LNCAP (cell line): ENCODE data around the gene B3GNT7.

Source experiments
- CTCF ChIP-seq: fragments of 450-650 bp; IDR thresholded peaks from 2 replicates; pipeline ENCODE4 v1.5.1; 2017; ENCODE audit warnings: mild to moderate bottlenecking

B3GNT7 gene

GRCh38 chr2:231376857-231377256 lies 18.7 kb upstream of the B3GNT7 start:
- no peak for TF ChIP-seq CTCF

- TF ChIP-seq CTCF, result no peak
These were observed 17.3 kb upstream of the B3GNT7 start for GRCh38 chr2:231378026-231378722.

- TF ChIP-seq CTCF, result no peak
These were observed 16.0 kb upstream of the B3GNT7 start for GRCh38 chr2:231379266-231380215.

GRCh38 chr2:231380307-231380706 lies 15.2 kb upstream of the B3GNT7 start:
- no peak for TF ChIP-seq CTCF

GRCh38 chr2:231380991-231381847 lies 14.3 kb upstream of the B3GNT7 start:
- no peak for TF ChIP-seq CTCF

- TF ChIP-seq CTCF, result no peak
These were observed 13.4 kb upstream of the B3GNT7 start for GRCh38 chr2:231382116-231382515.

GRCh38 chr2:231383416-231384108 lies 11.9 kb upstream of the B3GNT7 start:
- no peak for TF ChIP-seq CTCF
